ENCODE results near the gene CCDC134.
A peak's percentile ranks its signal among the peaks of the same experiment; 100 is the strongest.

The CCDC134 gene

GRCh38 chr22:41800348-41801146, at the start of gene CCDC134:
Gene CCDC134, plus strand, starts transcription at chr22:41800679. Its CDS starts 8,212 bp downstream, at chr22:41808891.
- peak within 1 kb of the TSS; percentile 34 for H3K27ac ChIP-seq (ENCODE audit: low read depth, low read length, poor library complexity, severe bottlenecking)
- no peaks in the 10 kb centered on the region for H3F3A ChIP-seq (ENCODE audit: insufficient read depth, low read length)

GRCh38 chr22:41752011-41752970, 48.2 kb upstream of the CCDC134 start:
- no peak overlapping the region for H3K27ac ChIP-seq (ENCODE audit: low read depth, low read length, poor library complexity, severe bottlenecking)
- H4K20me1 ChIP-seq (ENCODE audit: insufficient read depth, low read length) = no peaks in the 10 kb centered on the region
- peaks cover 5% of the 10 kb centered on the region for H3K4me1 ChIP-seq (ENCODE audit: insufficient read depth, low read length, severe bottlenecking)
- H2AFZ ChIP-seq (ENCODE audit: low read length) = no peak overlapping the region
- no peaks in the 10 kb centered on the region for H3F3A ChIP-seq (ENCODE audit: insufficient read depth, low read length)
- H3K9ac ChIP-seq (ENCODE audit: low read length) = no peak overlapping the region
- H3K4me3 ChIP-seq (ENCODE audit: low read depth, low read length, poor library complexity, severe bottlenecking) = no peak overlapping the region
- H3K36me3 ChIP-seq (ENCODE audit: insufficient read depth, low read length) = no peaks in the 10 kb centered on the region
- TF ChIP-seq CTCF (IDR thresholded peaks at IDR 0.05; ENCODE audit: low read length) = no peak
- TF ChIP-seq EZH2 (IDR thresholded peaks at IDR 0.05; ENCODE audit: borderline replicate concordance, low read length) = no peak
- no peaks in the 10 kb centered on the region for H3K27me3 ChIP-seq (ENCODE audit: insufficient read depth, low read length)
- H3K9me2 ChIP-seq (ENCODE audit: low read depth, low read length) = no peaks in the 10 kb centered on the region
- H3K9me3 ChIP-seq (ENCODE audit: low read length) = no peaks in the 10 kb centered on the region
- no peak overlapping the region for H3K4me2 ChIP-seq (ENCODE audit: low read length)
- H3K79me2 ChIP-seq (ENCODE audit: insufficient read depth, low read length) = no peaks in the 10 kb centered on the region

More at GRCh38 chr22:41800348-41801146, at the start of gene CCDC134:
- Histone ChIP-seq H3K9me3 (ENCODE audit: low read length) (no peaks in the 10 kb centered on the region), H3K9me2 (ENCODE audit: low read depth, low read length) (no peaks in the 10 kb centered on the region), H3K27me3 (ENCODE audit: insufficient read depth, low read length) (no peaks in the 10 kb centered on the region), H3K4me3 (ENCODE audit: low read depth, low read length, poor library complexity, severe bottlenecking) (peak within 1 kb of the TSS; percentile 90), H3K4me1 (ENCODE audit: insufficient read depth, low read length, severe bottlenecking) (peaks cover 38% of the 10 kb centered on the region), H3K36me3 (ENCODE audit: insufficient read depth, low read length) (no peaks in the 10 kb centered on the region), H4K20me1 (ENCODE audit: insufficient read depth, low read length) (no peaks in the 10 kb centered on the region), H3K79me2 (ENCODE audit: insufficient read depth, low read length) (peaks cover 15% of the 10 kb centered on the region), H3K4me2 (ENCODE audit: low read length) (peak within 1 kb of the TSS; percentile 76), H3K9ac (ENCODE audit: low read length) (peak within 1 kb of the TSS; percentile 91), H2AFZ (ENCODE audit: low read length) (peak within 1 kb of the TSS; percentile 19; the same call in 1 of the 2 replicates)
- TF ChIP-seq CTCF (IDR thresholded peaks at IDR 0.05; ENCODE audit: low read length) (no peak), EZH2 (IDR thresholded peaks at IDR 0.05; ENCODE audit: borderline replicate concordance, low read length) (no peak)

GRCh38 chr22:41753984-41754383, 46.5 kb upstream of the CCDC134 start:
- Histone ChIP-seq H4K20me1 (ENCODE audit: insufficient read depth, low read length) (no peaks in the 10 kb centered on the region), H3K9me2 (ENCODE audit: low read depth, low read length) (no peaks in the 10 kb centered on the region), H3K4me1 (ENCODE audit: insufficient read depth, low read length, severe bottlenecking) (no peaks in the 10 kb centered on the region), H3F3A (ENCODE audit: insufficient read depth, low read length) (no peaks in the 10 kb centered on the region), H3K27ac (ENCODE audit: low read depth, low read length, poor library complexity, severe bottlenecking) (no peak overlapping the region), H3K79me2 (ENCODE audit: insufficient read depth, low read length) (no peaks in the 10 kb centered on the region), H3K9ac (ENCODE audit: low read length) (no peak overlapping the region), H3K9me3 (ENCODE audit: low read length) (no peaks in the 10 kb centered on the region), H3K4me2 (ENCODE audit: low read length) (no peak overlapping the region), H3K4me3 (ENCODE audit: low read depth, low read length, poor library complexity, severe bottlenecking) (no peak overlapping the region), H2AFZ (ENCODE audit: low read length) (no peak overlapping the region), H3K27me3 (ENCODE audit: insufficient read depth, low read length) (no peaks in the 10 kb centered on the region), H3K36me3 (ENCODE audit: insufficient read depth, low read length) (no peaks in the 10 kb centered on the region)
- TF ChIP-seq EZH2 (IDR thresholded peaks at IDR 0.05; ENCODE audit: borderline replicate concordance, low read length) (no peak), CTCF (IDR thresholded peaks at IDR 0.05; ENCODE audit: low read length) (no peak)
